Panc1 (cell line): ENCODE measurements around the gene C14orf93. TPM values are rescaled to one million over a fixed set of nuclear protein-coding genes. Genes with fewer than 3 reads are reported as not detected.
A peak's percentile ranks its signal among the peaks of the same experiment; 100 is the strongest.

Experiments used
- ATAC-seq: fragments of 200-7000 bp; cut with Tn5 transposase; 2 replicates; pipeline ENCODE4 v1.9.1; 2020; ENCODE audit warnings: mild to moderate bottlenecking, moderate library complexity
- BruUV-seq: library from RNA; stranded (reverse); fragments of 400-500 nt; replicated peaks from 2 replicates; lab custom pipeline; 2021; lab: Mats Ljungman, UMichigan
- CTCF ChIA-PET: fragments of 300-600 bp; sonication (Branson Sonifier 250); formaldehyde crosslinking; loops from one replicate; lab custom pipeline; 2022; ENCODE audit warnings: antibody characterized with exemption; lab: Charles Lee
- POLR2A ChIA-PET: fragments of 300-600 bp; sonication (Branson Sonifier 250); formaldehyde crosslinking; loops from one replicate; lab custom pipeline; 2022; ENCODE audit warnings: antibody characterized with exemption; lab: Charles Lee
- DNase-seq: peaks from one replicate; pipeline ENCODE4 v3.0.0-alpha.2; 2010; ENCODE audit warnings: low read depth, low spot score
- H3K27ac ChIP-seq: 2 replicates; pipeline ENCODE4 v1.5.1; 2011; ENCODE audit warnings: mild to moderate bottlenecking, low read length, inconsistent platforms
- H3K27me3 ChIP-seq: fragments of 200-500 bp; sonication (Bioruptor generic); 2 replicates; pipeline ENCODE4 v1.6.0; 2014; ENCODE audit warnings: low read length, inconsistent platforms; ENCODE audit not compliant: control insufficient read depth, insufficient read depth
- H3K36me3 ChIP-seq: fragments of 200-500 bp; sonication (Bioruptor generic); 2 replicates; pipeline ENCODE4 v1.5.1; 2014; ENCODE audit warnings: inconsistent platforms, mild to moderate bottlenecking, low read length, moderate library complexity; ENCODE audit not compliant: control insufficient read depth, insufficient read depth
- H3K4me1 ChIP-seq: 2 replicates; pipeline ENCODE4 v1.5.1; 2011; ENCODE audit warnings: inconsistent platforms, mild to moderate bottlenecking, low read length, moderate library complexity; ENCODE audit not compliant: control insufficient read depth, insufficient read depth
- H3K4me3 ChIP-seq, 2 experiments: 2 replicates each; pipeline ENCODE4 v1.5.1; 2011 to 2012; ENCODE audit warnings: low read depth in 2 of 2, low read length in 2 of 2, mild to moderate bottlenecking in 2 of 2, inconsistent platforms in 1 of 2, moderate library complexity in 1 of 2
- H3K9me3 ChIP-seq: fragments of 200-500 bp; sonication (Bioruptor generic); 2 replicates; pipeline ENCODE4 v1.5.1; 2014; ENCODE audit warnings: low read depth, mild to moderate bottlenecking, inconsistent platforms, low read length, moderate library complexity; ENCODE audit not compliant: control insufficient read depth, insufficient read depth
- POLR2AphosphoS5 ChIP-seq: IDR thresholded peaks from 2 replicates; pipeline ENCODE4 v1.6.1; 2012; ENCODE audit warnings: mild to moderate bottlenecking, low read depth, low read length, moderate library complexity
- SIN3A ChIP-seq: IDR thresholded peaks from 2 replicates; pipeline ENCODE4 v1.6.1; 2012; ENCODE audit warnings: low read depth, mild to moderate bottlenecking, low read length, moderate library complexity, borderline replicate concordance; ENCODE audit not compliant: insufficient read depth
- TCF7L2 ChIP-seq: IDR thresholded peaks from 2 replicates; pipeline ENCODE4 v1.6.1; 2011; ENCODE audit warnings: mild to moderate bottlenecking, low read depth, low read length, inconsistent platforms
- in situ Hi-C: cut with HindIII; loops from 2 replicates; pipeline ENCODE4 v1.10.0; 2016; ENCODE audit warnings: low sequenced_read_pairs, low pct_unique_long_range_greater_than_20kb
- intact Hi-C: fragments of 100-400 bp; cut with micrococcal nuclease; formaldehyde crosslinking; loops from one replicate; pipeline ENCODE4 v1.10.0; 2022; ENCODE audit not compliant: unreplicated experiment
- total RNA-seq: library from RNA; stranded (reverse); gene quantifications from one replicate; pipeline ENCODE4 v1.2.1, GENCODE V29; 2021; ENCODE audit not compliant: unreplicated experiment
- TF ChIP-seq, protein P1 (sequence below): fragments of 450-650 bp; IDR thresholded peaks from 2 replicates; pipeline ENCODE4 v1.5.1; 2017; ENCODE audit warnings: mild to moderate bottlenecking
- TF ChIP-seq, protein P2 (sequence below), 2 experiments: IDR thresholded peaks; 2 replicates each; pipeline ENCODE4 v1.6.1; 2011 to 2012; ENCODE audit warnings: low read depth in 2 of 2, control low read depth in 1 of 2, low read length in 1 of 2, mild to moderate bottlenecking in 1 of 2, moderate library complexity in 1 of 2; ENCODE audit not compliant: insufficient read depth in 1 of 2

Gene C14orf93
- total RNA-seq, 1 experiment from 2014 or later, result 5.6 TPM

DNA sequence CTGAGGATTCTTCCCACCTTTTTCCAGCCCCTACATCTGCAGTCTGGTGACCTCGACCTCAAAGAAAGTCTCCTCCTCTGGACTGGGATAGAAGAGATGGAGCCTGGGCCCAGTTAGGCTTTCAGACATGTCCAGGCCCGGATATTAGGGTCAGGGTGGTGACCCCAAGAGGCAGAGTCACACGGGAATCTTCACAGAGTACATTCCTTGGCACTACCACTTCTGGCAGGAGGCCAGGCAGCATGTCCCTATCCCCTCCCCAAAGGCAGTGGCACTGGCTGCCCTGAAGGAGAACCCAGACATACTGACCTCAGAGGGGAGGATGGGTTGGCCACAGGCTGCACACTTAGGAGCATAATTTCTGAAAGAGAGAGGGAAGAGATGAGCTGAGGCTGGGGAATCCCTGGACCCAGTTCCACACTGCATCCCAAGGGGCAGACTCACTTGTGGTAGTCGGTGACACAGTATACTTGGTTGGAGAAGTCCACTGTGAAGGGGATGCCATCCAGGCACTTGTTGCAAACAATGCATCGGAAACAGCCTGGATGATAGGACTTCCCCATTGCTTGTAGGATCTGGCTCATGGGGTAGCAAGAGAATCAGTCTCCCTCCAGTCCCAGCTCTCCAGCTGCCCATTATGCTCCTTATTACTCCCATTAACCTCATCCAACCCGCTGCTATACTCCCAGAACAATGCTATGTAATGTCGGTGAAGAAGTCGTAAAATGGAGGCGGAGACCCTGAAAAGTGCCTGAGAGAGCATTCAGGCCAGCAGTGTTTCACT is 35.2 kb downstream of the C14orf93 start:
- intact Hi-C loops (no loop called here), in situ Hi-C loops (no loop called here)
- no peak overlapping the region; the same call in 1 of the 2 replicates for H3K27ac ChIP-seq
- ChIA-PET POLR2A (no interaction called here), CTCF (no interaction called here)
- ATAC-seq (no peak), DNase-seq (no peak)
- no peaks in the 10 kb centered on the region for H3K9me3 ChIP-seq
- H3K4me1 ChIP-seq, result peaks cover 29% of the 10 kb centered on the region
- H3K4me3 ChIP-seq, result no peak overlapping the region
- no TSS peak for BruUV-seq
- TF ChIP-seq, protein P1, sequence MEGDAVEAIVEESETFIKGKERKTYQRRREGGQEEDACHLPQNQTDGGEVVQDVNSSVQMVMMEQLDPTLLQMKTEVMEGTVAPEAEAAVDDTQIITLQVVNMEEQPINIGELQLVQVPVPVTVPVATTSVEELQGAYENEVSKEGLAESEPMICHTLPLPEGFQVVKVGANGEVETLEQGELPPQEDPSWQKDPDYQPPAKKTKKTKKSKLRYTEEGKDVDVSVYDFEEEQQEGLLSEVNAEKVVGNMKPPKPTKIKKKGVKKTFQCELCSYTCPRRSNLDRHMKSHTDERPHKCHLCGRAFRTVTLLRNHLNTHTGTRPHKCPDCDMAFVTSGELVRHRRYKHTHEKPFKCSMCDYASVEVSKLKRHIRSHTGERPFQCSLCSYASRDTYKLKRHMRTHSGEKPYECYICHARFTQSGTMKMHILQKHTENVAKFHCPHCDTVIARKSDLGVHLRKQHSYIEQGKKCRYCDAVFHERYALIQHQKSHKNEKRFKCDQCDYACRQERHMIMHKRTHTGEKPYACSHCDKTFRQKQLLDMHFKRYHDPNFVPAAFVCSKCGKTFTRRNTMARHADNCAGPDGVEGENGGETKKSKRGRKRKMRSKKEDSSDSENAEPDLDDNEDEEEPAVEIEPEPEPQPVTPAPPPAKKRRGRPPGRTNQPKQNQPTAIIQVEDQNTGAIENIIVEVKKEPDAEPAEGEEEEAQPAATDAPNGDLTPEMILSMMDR, result no peak
- TF ChIP-seq POLR2AphosphoS5 (no peak), SIN3A (no peak), TCF7L2 (no peak)
- no peaks in the 10 kb centered on the region for H3K27me3 ChIP-seq
- H3K36me3 ChIP-seq, result peaks cover 11% of the 10 kb centered on the region; the same call in 1 of the 2 replicates

DNA sequence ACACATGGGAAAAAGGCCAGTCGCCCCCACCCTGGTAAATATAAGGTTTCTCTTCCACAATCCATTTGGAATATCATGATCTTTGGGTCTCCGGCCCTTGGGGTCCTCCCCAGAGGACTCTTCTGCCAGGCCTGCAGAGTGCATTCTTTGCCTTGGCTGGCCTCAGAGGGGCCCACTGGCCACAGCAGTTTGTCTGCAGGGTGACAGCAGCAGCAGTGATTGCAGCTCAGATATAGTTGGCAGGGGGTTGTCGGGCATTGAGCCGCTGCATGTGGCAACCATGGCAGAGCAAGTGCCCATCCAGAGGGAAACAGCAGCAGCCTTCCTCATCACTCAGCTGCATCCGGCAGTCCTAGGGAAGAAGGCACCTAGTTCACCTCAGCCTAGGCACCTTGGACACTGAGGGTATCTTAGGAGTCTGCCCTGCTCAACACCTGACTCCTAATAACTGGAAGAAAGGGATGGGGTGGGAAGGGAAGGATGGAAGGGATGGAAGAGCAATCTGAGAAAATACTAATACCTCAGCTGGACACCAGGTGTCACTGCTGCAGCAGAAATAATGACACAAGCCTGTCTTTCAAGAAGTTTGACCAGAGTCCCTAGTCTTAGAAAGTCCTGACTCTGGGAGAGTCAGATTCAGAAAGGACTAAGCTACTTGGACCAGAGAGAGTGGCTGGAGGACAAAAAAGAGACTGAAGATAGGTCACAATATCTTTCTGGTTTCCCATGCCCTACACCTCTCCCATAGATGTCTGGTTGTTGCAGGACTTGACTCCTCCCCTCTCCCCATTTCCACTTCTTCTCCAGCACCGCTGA is 36.5 kb downstream of the C14orf93 start:
- no TSS peak for BruUV-seq
- H3K4me3 ChIP-seq, result no peak overlapping the region
- H3K27ac ChIP-seq, result no peak overlapping the region
- DNase-seq, result no peak
- POLR2A ChIA-PET, result no interaction called here
- H3K9me3 ChIP-seq, result no peaks in the 10 kb centered on the region
- peaks cover 23% of the 10 kb centered on the region for H3K4me1 ChIP-seq
- ATAC-seq, result peak; percentile 66
- peaks cover 11% of the 10 kb centered on the region; the same call in 1 of the 2 replicates for H3K36me3 ChIP-seq
- in situ Hi-C loops, result no loop called here
- intact Hi-C loops, result no loop called here
- TF ChIP-seq, protein P2, sequence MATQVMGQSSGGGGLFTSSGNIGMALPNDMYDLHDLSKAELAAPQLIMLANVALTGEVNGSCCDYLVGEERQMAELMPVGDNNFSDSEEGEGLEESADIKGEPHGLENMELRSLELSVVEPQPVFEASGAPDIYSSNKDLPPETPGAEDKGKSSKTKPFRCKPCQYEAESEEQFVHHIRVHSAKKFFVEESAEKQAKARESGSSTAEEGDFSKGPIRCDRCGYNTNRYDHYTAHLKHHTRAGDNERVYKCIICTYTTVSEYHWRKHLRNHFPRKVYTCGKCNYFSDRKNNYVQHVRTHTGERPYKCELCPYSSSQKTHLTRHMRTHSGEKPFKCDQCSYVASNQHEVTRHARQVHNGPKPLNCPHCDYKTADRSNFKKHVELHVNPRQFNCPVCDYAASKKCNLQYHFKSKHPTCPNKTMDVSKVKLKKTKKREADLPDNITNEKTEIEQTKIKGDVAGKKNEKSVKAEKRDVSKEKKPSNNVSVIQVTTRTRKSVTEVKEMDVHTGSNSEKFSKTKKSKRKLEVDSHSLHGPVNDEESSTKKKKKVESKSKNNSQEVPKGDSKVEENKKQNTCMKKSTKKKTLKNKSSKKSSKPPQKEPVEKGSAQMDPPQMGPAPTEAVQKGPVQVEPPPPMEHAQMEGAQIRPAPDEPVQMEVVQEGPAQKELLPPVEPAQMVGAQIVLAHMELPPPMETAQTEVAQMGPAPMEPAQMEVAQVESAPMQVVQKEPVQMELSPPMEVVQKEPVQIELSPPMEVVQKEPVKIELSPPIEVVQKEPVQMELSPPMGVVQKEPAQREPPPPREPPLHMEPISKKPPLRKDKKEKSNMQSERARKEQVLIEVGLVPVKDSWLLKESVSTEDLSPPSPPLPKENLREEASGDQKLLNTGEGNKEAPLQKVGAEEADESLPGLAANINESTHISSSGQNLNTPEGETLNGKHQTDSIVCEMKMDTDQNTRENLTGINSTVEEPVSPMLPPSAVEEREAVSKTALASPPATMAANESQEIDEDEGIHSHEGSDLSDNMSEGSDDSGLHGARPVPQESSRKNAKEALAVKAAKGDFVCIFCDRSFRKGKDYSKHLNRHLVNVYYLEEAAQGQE (IDR thresholded peaks at IDR 0.05; ENCODE audit: insufficient read depth in 1 of 2, low read depth in 2 of 2, low read length in 1 of 2), result no peak
- TF ChIP-seq, protein P1, result peak; percentile 74
- H3K27me3 ChIP-seq, result no peaks in the 10 kb centered on the region
- CTCF ChIA-PET, result interaction anchor here (0.5 to 2.8 kb wide), 5 partner anchors 9 to 82 kb away, joined by 3 to 13 read pairs (median 3); partner anchors contain the start of gene AJUBA
